ENCODE results near the gene C1QTNF4. TPM values are rescaled to one million over a fixed set of nuclear protein-coding genes. Genes with fewer than 3 reads are reported as not detected.

Gene C1QTNF4
- total RNA-seq, 1 donor from 2014 or later = 1.4 TPM

Other genes with a start within 250 kb of the C1QTNF4 start
- 0.18 TPM for gene MYBPC3, start 241.7 kb downstream of the C1QTNF4 start, total RNA-seq
- 10.6 TPM for gene SPI1, start 215.9 kb downstream of the C1QTNF4 start, total RNA-seq
- 40.4 TPM for gene SLC39A13, start 185.8 kb downstream of the C1QTNF4 start, total RNA-seq
- 87.4 TPM for gene PSMC3, start 168.0 kb downstream of the C1QTNF4 start, total RNA-seq
- gene RAPSN, start 145.3 kb downstream of the C1QTNF4 start, total RNA-seq = 0.44 TPM
- 149 TPM for gene CELF1, start 41.3 kb downstream of the C1QTNF4 start, total RNA-seq
- gene PTPMT1, start 28.8 kb downstream of the C1QTNF4 start, total RNA-seq = 26.8 TPM
- gene KBTBD4, start 15.4 kb downstream of the C1QTNF4 start, total RNA-seq = 17.5 TPM
- 95.5 TPM for gene NDUFS3, start 15.3 kb downstream of the C1QTNF4 start, total RNA-seq
- 0.29 TPM for gene FAM180B, start 7.7 kb downstream of the C1QTNF4 start, total RNA-seq
- gene MTCH2, start 48.1 kb upstream of the C1QTNF4 start, total RNA-seq = 70.7 TPM
- gene AGBL2, start 121.0 kb upstream of the C1QTNF4 start, total RNA-seq = 4.9 TPM
- gene FNBP4, start 172.9 kb upstream of the C1QTNF4 start, total RNA-seq = 193 TPM